Measurements from ENCODE around the gene RGMA. TPM values are rescaled to one million over a fixed set of nuclear protein-coding genes. Genes with fewer than 3 reads are reported as not detected.

RGMA gene
- total RNA-seq, 2 donors from 2014 or later = 22.1 to 55.7 TPM

- no peak for ATAC-seq (ENCODE audit: insufficient number of reproducible peaks, low FRiP score, low read depth)
- Histone ChIP-seq H3K36me3 (peaks cover 46% of the 10 kb centered on the region), H3K4me1 (ENCODE audit: control insufficient read depth in 1 of 2, low read depth in 2 of 2) (peaks cover 0 to 23% of the 10 kb centered on the region in 2 donors)
These were observed 42.3 kb downstream of the RGMA start for GRCh38 chr15:93046721-93047120.

GRCh38 chr15:93046120-93046519 lies 42.9 kb downstream of the RGMA start:
- Histone ChIP-seq H3K4me1 (ENCODE audit: control insufficient read depth in 1 of 2, low read depth in 2 of 2) (peaks cover 0 to 18% of the 10 kb centered on the region in 2 donors), H3K36me3 (peaks cover 40% of the 10 kb centered on the region)
- no peak for ATAC-seq (ENCODE audit: insufficient number of reproducible peaks, low FRiP score, low read depth)

More at GRCh38 chr15:93046721-93047120, 42.3 kb downstream of the RGMA start:
- DNase-seq (ENCODE audit: low spot score) = no peak
- H3K4me3 ChIP-seq = no peak overlapping the region
- H3K9me3 ChIP-seq = peaks cover 5% of the 10 kb centered on the region
- H3K27me3 ChIP-seq (replicated peaks; ENCODE audit: insufficient read depth) = no peaks in the 10 kb centered on the region
- H3K27ac ChIP-seq = no peak overlapping the region
- no peak for TF ChIP-seq CTCF (IDR thresholded peaks at IDR 0.05)

GRCh38 chr15:93045191-93045785 lies 43.7 kb downstream of the RGMA start:
- peaks cover 38% of the 10 kb centered on the region for H3K36me3 ChIP-seq
- peaks cover 0 to 10% of the 10 kb centered on the region in 2 donors for H3K4me1 ChIP-seq (ENCODE audit: control insufficient read depth in 1 of 2, low read depth in 2 of 2)

More at GRCh38 chr15:93046120-93046519, 42.9 kb downstream of the RGMA start:
- peaks cover 5% of the 10 kb centered on the region for H3K9me3 ChIP-seq
- no peaks in the 10 kb centered on the region for H3K27me3 ChIP-seq (replicated peaks; ENCODE audit: insufficient read depth)
- DNase-seq (ENCODE audit: low spot score) = no peak
- no peak for TF ChIP-seq CTCF (IDR thresholded peaks at IDR 0.05)
- no peak overlapping the region for H3K4me3 ChIP-seq
- H3K27ac ChIP-seq = no peak overlapping the region

GRCh38 chr15:93044301-93045190 lies 44.5 kb downstream of the RGMA start:
- Histone ChIP-seq H3K4me3 (no peak overlapping the region), H3K4me1 (ENCODE audit: control insufficient read depth in 1 of 2, low read depth in 2 of 2) (peaks cover 0 to 10% of the 10 kb centered on the region in 2 donors), H3K27ac (no peak overlapping the region), H3K9me3 (peaks cover 5% of the 10 kb centered on the region), H3K27me3 (replicated peaks; ENCODE audit: insufficient read depth) (no peaks in the 10 kb centered on the region), H3K36me3 (peaks cover 37% of the 10 kb centered on the region)
- no peak for TF ChIP-seq CTCF (IDR thresholded peaks at IDR 0.05)
- no peak for DNase-seq (ENCODE audit: low spot score)
- ATAC-seq (ENCODE audit: insufficient number of reproducible peaks, low FRiP score, low read depth) = no peak

More at GRCh38 chr15:93045191-93045785, 43.7 kb downstream of the RGMA start:
- no peak for DNase-seq (ENCODE audit: low spot score)
- no peak for TF ChIP-seq CTCF (IDR thresholded peaks at IDR 0.05)
- no peak for ATAC-seq (ENCODE audit: insufficient number of reproducible peaks, low FRiP score, low read depth)
- H3K4me3 ChIP-seq = no peak overlapping the region
- H3K9me3 ChIP-seq = peaks cover 5% of the 10 kb centered on the region
- H3K27me3 ChIP-seq (replicated peaks; ENCODE audit: insufficient read depth) = no peaks in the 10 kb centered on the region
- no peak overlapping the region for H3K27ac ChIP-seq

GRCh38 chr15:93043621-93044300 lies 45.2 kb downstream of the RGMA start:
- Histone ChIP-seq H3K27ac (no peak overlapping the region), H3K36me3 (peaks cover 29% of the 10 kb centered on the region), H3K4me3 (no peak overlapping the region), H3K27me3 (replicated peaks; ENCODE audit: insufficient read depth) (no peaks in the 10 kb centered on the region), H3K9me3 (peaks cover 5% of the 10 kb centered on the region), H3K4me1 (ENCODE audit: control insufficient read depth in 1 of 2, low read depth in 2 of 2) (peaks cover 0 to 3% of the 10 kb centered on the region in 2 donors)
- no peak for TF ChIP-seq CTCF (IDR thresholded peaks at IDR 0.05)
- no peak for DNase-seq (ENCODE audit: low spot score)
- ATAC-seq (ENCODE audit: insufficient number of reproducible peaks, low FRiP score, low read depth) = no peak

All from thoracic aorta (tissue), 2 donors.